GM21381 (cell line): ENCODE data around the gene FGF21.
"Not testable (repeated sequence)": the region's sequence is repeated elsewhere in the genome, so short reads cannot be mapped to it uniquely, and the experiment has no call there.

Experiments
- ATAC-seq: cut with Tn5 transposase; IDR thresholded peaks from one replicate; pipeline ENCODE4 v1.9.1; 2021; ENCODE audit warnings: mild to moderate bottlenecking, moderate library complexity; ENCODE audit not compliant: unreplicated experiment

The FGF21 gene

GRCh38 chr19:48751845-48752495 lies 3.4 kb upstream of the FGF21 start:
- no peak for ATAC-seq

DNA sequence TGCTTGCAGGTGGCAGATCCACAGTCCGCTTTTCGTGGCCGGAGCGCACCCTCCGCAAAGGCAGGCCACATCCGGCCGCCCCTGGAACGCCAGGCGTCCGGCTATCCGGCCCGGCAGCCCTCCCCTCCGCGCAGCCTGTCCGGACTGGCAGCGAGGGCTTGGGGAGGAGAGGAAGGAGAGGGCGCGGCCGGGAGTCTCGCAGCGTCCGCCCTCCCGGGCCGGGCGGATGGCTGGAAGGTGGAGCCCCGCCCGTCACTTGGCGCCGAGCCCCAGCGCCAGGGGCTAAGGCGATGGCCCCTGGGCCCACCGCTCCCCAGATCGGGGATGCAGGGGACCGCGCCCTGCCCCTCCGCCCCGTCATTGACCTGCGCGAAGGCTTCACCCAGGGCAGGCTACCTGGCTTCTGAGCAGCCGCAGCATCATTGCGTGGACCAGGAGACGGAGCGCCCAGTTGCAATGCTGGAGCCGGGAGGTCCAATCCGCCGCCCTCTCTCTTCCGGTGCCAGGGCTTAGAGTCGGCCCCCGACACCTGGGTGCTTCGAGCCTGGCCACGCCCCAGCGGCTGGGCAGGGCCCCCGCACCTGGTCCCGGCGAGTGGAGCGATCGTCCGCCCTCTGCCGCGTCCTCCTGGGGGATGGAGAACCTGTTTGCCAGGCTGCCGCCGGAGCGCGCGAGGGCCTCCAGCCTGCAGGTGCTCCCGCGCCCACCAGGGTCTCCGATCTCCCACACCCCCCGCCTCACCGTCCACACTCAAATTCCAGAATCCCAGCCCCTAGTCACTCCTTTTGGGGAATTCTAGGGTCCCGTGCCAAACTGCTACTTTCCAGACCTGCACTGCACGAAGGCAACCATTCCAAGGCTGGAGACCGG lies 2.6 kb upstream of the FGF21 start, which contains the start of gene FUT1:
FUT1 (minus strand) TSS at position 146 of the 870 bp plus-strand sequence. CDS start 1,360 bp downstream, outside the sequence.
- no peak for ATAC-seq

- ATAC-seq, result no peak
Measured at GRCh38 chr19:48755787-48756186, 463 bp downstream of the FGF21 start.

GRCh38 chr19:48756212-48756611 lies 888 bp downstream of the FGF21 start:
- ATAC-seq, result no peak

DNA sequence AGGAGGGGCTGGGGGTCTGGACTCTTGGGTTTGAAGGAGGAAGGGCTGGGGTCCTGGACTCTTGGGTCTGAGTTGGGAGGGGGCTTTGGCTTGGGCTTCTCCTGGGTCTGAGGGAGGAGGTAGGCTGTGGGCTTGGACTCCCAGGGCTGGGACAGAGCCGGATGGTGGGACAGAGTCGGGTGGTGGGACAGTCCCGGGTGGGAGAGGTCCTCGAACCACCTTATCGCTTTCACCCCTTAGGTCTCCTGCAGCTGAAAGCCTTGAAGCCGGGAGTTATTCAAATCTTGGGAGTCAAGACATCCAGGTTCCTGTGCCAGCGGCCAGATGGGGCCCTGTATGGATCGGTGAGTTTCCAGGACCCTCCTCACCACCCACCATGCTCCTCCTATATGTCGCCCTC lies 1.4 kb downstream of the FGF21 start:
- no peak for ATAC-seq

GRCh38 chr19:48757089-48757675 lies 1.9 kb downstream of the FGF21 start:
- no peak for ATAC-seq

GRCh38 chr19:48757741-48758144 lies 2.4 kb downstream of the FGF21 start:
- no peak for ATAC-seq

- ATAC-seq, result no peak
Measured at GRCh38 chr19:48760504-48761205, 5.3 kb downstream of the FGF21 start.

DNA sequence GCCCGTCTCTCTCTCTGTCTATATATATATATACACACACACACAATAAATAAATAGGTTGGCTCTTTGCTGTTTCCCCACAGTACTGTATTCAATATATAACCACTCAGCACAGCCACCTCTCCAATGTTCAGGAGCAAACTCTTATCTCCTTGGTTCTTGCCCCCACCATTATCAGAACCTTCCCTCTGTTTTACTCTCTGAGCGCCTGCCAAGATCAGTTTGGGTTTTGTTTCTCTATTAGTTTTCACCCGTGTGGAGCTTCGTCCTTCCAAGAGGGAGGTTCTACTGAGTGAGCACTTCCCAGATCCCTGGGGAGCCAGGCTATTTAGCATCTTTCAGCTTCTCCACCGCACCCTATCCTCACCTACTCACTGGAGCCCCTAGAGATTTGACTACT lies 10.5 kb downstream of the FGF21 start:
- not testable (repeated sequence) for ATAC-seq

DNA sequence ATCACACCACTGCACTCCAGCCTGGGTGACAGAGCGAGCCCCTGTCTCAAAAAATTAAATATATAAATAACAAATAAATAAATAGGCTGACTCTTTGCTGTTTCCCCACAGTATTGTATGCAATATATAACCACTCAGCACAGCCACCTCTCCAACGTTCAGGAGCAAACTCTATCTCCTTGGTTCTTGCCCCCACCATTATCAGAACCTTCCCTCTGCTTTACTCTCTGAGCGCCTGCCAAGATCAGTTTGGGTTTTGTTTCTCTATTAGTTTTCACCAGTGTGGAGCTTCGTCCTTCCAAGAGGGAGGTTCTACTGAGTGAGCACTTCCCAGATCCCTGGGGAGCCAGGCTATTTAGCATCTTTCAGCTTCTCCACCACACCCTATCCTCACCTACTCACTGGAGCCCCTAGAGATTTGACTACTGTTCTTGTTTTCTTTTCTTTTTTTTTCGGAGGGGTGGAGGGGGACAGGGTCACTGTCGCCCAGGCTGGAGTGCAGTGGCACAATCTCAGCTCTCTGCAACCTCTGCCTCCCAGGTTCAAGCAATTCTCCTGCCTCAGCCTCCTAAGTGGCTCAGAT lies 12.9 kb downstream of the FGF21 start:
- ATAC-seq, result not testable (repeated sequence)

GRCh38 chr19:48768994-48769713 lies 13.8 kb downstream of the FGF21 start:
- no peak for ATAC-seq

- no peak for ATAC-seq
Measured at GRCh38 chr19:48770266-48770665, 14.9 kb downstream of the FGF21 start.

DNA sequence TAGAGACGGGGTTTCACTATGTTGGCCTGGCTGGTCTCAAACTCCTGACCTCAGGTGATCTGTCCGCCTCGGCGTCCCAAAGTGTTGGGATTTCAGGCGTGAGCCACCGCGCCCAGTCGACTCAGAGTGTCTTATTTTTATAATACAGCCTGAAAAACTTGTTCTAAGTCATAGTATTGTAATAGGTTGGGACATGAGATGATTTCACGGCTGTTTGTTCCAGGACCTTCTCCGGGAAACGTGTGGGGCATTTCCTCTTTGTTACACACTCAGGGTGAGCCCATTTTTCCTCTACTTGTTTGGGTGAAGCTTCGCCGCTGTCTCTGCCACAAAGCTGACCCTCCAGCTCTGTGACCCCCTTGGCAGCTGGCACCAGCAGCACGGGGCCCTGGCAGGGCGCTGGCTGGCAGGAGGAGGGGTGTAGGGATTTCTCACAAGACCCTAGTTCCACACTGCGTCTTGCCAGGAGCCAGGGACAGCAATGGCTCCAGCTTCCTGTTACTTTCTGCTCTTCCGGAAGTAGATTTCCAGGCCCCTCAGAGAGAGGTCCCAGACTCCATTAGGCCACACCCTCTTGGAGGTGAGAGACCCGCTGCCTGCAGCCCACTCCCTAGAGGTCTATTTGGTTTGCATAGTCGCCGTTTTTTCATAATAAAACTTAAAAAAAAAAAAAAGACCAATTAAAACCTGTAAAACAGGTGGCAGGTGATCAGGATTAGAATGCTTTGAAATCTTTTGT lies 15.6 kb downstream of the FGF21 start:
- no peak for ATAC-seq

GRCh38 chr19:48772503-48772953 lies 17.2 kb downstream of the FGF21 start:
- no peak for ATAC-seq

DNA sequence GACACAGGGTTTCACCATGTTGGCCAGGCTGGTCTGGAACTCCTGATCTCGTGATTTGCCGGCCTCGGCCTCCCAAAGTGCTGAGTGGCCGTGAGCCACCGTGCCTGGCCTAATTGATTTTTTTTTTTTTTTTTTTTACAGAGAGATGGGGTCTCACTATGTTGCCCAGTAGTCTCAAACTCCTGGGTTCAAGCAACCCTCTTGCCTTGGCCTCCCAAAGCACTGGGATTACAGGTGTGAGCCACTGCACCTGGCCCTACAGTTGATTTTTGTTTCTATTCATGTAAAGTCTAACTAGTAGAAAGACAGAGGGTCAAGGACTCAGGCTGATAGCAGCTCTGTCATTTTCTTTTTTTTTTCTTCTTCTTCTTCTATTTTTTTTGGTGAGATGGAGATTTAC lies 21.8 kb downstream of the FGF21 start:
- no peak for ATAC-seq

GRCh38 chr19:48777720-48778119 lies 22.4 kb downstream of the FGF21 start:
- no peak for ATAC-seq

DNA sequence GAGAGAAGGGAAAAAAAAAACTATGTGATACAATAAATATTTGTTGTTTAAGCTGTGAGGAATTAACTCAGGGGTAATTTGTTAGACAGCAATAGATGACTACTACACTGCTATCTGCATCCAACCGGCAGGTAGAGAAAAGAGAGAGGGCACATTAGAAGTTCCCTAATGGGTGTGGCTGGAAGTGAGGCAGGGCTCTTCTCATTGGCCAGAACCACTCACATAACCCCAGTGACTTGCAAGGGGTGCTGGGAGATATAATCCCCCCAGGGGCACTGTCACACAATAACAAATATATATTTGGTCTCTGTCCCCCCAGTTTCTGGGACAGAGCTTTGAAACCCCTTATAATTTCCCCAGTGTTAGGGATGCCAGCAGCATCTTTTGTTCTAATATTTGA lies 24.3 kb downstream of the FGF21 start:
- ATAC-seq, result no peak

DNA sequence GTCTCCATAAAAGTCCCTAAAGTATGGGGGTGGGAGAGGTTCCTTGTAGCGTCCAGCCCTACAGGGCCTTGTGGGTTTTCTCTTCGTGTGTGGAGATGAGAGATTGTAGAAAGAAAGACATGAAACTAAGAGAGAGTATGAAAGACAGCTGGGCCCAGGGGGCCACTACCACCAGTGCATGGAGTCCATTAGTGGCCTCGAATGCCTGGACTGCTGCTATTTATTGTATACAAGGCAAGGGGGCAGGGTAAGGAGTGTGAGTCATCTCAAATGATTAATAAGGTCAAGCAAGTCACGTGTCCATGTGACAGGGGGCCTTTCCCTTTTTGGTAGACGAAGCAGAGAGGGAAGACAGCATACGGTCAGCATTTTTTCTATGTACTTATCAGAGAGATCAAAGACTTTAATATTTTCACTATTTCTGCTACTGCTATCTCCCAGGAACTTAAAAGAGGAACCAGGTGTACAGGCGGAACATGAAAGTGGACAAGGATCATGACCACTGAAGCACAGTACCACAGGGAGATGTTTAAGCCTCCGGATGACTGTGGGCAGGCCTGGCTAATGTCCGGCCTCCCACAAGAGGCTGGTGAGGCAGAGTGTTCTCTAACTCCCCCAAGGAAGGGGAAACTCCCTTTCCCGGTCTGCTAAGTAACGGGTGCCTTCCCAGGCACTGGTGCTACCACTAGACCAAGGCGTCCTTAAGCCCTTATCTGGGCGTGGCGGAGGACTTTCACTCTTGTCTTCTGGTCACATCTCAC lies 25.5 kb downstream of the FGF21 start:
- ATAC-seq, result no peak

DNA sequence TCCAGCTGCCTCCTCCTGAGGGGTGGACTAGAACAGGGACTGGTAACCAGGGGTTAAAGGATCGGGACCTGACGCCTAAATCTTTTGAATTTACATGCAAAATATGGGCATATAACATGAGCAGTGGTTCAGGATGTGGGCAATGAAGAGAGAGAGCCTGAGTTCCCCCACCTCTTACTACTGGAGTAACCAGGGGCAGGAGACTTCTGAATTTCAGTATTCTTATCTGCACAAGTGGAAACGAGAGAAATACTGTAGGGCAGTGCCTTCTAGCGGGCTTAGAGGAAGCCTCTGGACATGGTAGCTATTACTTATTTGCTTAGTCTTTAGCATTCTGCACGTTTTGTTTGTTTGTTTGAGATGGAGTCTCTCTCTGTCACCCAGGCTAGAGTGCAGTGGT lies 29.2 kb downstream of the FGF21 start:
- ATAC-seq, result no peak
